Pulmonary artery endothelial cell (primary cell): ENCODE measurements around the gene HDX. TPM values are rescaled to one million over a fixed set of nuclear protein-coding genes. Genes with fewer than 3 reads are reported as not detected.
A peak's percentile ranks its signal among the peaks of the same experiment; 100 is the strongest.
"Not testable (repeated sequence)": the region's sequence is repeated elsewhere in the genome, so short reads cannot be mapped to it uniquely, and the experiment has no call there.

Experiments used
- DNase-seq: peaks from one replicate; pipeline ENCODE4 v3.0.0-alpha.2; 2011; ENCODE audit warnings: low read depth, low spot score
- total RNA-seq: library from RNA; depleted of rRNA; stranded (reverse); fragments of >200 nt; gene quantifications from 2 replicates; pipeline ENCODE4 v1.2.3, GENCODE V29; 2014

HDX gene
- total RNA-seq, 1 donor from 2014 or later, result 4.7 TPM

DNA sequence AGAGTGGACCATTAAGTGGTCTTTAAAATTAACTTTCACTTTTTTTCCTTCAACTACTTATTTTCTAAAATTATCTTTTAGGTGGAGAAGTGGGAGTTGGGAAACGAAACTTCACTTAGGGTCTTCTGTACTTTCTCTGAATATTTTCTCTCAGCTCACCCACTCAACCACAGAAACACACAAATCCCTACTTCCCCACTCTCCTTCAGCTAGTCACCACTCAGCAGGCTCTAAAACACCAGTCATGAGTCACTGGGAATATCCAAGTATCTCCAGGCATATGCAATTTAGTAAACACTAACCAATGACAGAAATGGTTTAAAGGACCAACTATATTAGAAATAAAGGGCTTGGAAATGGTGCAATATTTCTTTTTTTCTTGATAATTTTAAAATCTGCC lies 161.3 kb downstream of the HDX start:
- DNase-seq, result no peak

DNA sequence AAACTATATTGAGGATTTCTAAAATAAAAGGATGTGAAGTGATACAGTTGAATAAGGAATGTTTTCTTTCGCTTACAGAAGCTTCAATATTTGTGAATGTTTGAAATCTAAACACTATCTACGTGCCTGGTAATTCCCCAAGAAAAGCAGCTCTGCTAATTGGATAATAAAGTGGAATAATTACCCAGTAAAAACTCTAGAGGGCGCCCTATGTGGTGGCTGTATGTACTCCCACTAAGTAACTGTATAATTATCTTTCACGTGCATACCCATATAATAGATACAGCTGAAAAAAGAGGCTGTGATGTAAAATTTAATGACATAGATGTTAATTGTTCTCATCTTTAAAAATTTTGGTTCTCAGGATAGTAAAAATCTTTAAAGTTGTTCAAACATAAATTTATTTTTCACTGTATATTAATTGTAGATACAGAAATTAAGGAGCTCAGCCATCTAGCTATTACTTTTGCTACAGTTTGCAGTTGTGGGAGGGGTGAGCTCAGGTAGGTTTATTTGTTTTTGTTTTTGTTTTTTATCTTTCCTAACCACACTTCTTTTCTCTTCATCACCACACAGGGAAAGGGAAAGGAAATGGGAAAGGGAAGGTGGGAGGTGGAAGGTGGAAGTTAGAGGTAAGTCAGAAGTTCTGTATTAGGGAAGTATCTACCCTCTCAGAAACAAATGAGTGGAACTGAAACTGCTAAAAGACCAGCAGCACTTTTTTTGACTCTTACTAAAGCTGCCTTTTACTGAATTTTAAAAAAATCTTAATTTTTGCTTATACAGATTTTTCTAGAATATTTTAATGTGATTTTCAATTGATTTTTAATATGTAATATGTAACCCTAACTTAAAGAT lies 162.5 kb downstream of the HDX start:
- DNase-seq, result peak; percentile 2

DNA sequence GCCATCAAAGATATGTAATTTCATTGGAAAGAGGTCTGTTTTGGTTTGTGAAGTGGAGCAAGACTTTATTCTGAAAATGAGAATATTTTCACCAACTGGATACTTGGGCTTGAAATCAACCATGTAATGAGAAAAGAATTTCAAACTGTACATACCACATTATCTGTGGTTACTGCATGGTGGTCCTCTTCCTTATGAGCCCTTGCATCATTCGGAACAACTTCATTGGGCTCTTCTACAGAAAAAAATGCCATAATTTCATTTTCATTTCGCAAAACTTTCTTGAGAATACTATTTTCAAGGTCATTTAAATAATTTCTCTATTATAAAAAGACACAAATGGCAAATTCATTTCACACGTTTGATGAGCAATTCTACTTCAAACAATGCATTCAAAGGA lies 165.6 kb downstream of the HDX start:
- DNase-seq, result no peak

GRCh38 chrX:84335121-84335520 lies 167.1 kb downstream of the HDX start:
- DNase-seq, result no peak

- no peak for DNase-seq
Measured at GRCh38 chrX:84322083-84322827, 180.0 kb downstream of the HDX start.

DNA sequence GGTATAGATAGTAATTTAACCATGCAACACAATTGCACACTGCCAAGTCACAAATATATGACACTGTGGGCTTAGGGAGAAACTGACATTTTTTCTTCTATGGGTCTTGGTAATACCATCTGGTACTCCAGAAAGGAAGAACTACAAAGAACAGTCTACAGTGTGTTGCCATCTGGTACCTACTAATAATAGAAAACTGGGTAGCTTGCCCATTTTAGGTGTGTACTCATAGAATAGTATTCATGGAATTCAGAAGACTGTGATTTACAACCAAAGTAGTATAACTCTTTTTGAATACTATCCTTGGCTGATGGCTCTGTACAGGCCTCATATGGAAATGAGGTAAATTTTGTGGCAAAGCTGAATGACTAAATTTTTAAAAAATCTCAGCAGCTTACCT lies 181.6 kb downstream of the HDX start:
- no peak for DNase-seq

DNA sequence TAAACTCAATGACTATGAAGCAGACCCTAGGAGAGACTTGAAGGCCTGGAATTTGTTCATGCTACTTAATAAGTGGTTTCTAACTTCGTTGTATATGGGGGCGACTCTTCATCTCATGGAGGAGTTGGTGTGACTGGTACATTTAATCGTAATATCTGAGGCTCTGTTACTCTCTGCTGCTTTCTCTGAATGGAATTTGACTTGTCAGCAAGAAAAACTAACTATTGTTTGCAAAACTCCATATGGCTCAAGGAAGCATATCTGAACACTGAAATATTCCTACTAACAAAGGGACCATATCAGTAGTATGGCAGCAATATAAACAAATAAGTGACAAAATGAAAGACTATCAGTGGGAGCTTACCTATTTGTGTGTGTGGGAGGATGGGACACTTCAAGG lies 182.2 kb downstream of the HDX start:
- DNase-seq, result no peak

- DNase-seq, result no peak
Measured at GRCh38 chrX:84318661-84319060, 183.6 kb downstream of the HDX start.

- not testable (repeated sequence) for DNase-seq
Measured at GRCh38 chrX:84315946-84316345, 186.3 kb downstream of the HDX start.
